ENCODE results near the gene TCFL5.

DNA sequence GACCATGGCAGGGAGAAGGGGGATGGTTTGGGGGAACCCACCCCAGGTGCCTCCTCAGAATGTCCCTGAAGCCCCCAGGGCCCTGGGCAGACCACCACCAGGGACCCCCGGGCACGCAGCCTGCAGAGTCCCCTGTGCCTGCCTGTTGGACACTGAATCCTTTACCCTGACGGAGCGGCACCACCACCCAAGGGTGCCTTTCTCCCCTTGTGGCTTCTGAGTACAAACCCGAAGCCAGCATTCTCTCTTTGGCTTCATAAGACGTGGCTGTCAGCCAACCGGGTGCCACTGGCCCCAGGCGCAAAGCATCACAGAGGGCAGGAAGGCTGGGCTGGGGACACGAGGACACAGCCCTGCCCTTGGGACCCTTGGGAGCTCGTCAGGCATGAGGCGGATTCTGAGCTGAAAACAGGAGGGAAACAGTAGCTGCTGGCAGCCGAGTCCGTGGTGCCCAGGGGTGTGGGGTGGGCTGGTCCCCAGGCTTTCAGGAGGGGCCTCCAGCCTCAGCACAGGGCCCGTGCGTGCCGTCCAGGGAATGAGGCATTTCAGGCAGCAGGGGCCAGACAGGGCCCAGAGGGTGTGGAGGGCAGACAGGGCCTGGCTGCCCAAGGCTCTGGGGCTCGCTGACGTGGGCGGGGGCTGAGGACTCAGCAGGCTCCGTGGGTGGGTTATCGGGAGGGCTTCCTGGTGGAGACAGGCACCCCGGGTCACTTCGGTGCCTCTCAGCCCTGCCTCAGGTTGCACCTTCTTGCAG, 41.2 kb downstream of the TCFL5 start:
- TF ChIP-seq, protein P1, sequence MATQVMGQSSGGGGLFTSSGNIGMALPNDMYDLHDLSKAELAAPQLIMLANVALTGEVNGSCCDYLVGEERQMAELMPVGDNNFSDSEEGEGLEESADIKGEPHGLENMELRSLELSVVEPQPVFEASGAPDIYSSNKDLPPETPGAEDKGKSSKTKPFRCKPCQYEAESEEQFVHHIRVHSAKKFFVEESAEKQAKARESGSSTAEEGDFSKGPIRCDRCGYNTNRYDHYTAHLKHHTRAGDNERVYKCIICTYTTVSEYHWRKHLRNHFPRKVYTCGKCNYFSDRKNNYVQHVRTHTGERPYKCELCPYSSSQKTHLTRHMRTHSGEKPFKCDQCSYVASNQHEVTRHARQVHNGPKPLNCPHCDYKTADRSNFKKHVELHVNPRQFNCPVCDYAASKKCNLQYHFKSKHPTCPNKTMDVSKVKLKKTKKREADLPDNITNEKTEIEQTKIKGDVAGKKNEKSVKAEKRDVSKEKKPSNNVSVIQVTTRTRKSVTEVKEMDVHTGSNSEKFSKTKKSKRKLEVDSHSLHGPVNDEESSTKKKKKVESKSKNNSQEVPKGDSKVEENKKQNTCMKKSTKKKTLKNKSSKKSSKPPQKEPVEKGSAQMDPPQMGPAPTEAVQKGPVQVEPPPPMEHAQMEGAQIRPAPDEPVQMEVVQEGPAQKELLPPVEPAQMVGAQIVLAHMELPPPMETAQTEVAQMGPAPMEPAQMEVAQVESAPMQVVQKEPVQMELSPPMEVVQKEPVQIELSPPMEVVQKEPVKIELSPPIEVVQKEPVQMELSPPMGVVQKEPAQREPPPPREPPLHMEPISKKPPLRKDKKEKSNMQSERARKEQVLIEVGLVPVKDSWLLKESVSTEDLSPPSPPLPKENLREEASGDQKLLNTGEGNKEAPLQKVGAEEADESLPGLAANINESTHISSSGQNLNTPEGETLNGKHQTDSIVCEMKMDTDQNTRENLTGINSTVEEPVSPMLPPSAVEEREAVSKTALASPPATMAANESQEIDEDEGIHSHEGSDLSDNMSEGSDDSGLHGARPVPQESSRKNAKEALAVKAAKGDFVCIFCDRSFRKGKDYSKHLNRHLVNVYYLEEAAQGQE (IDR thresholded peaks at IDR 0.05; ENCODE audit: insufficient read depth in 1 of 2, low read depth in 2 of 2, low read length in 2 of 2), result no peak
- TF ChIP-seq SIN3A (IDR thresholded peaks at IDR 0.05; ENCODE audit: borderline replicate concordance, insufficient read depth, low read length), result no peak

Data from PFSK-1 (cell line).